A549 (cell line): Measurements from ENCODE around the gene TGFBR3. TPM values are rescaled to one million over a fixed set of nuclear protein-coding genes. Genes with fewer than 3 reads are reported as not detected.
A peak's percentile ranks its signal among the peaks of the same experiment; 100 is the strongest.

Experiments
- ATAC-seq, 2 experiments: fragments of 200-7000 bp in 1 of 2; fragments of >200 bp in 1 of 2; cut with Nextera tagmentation in 1 of 2; cut with Tn5 transposase in 1 of 2; 3 replicates each; pipeline versions ENCODE4 v1.8.0 to v1.9.1; 2018 to 2020; ENCODE audit warnings: mild to moderate bottlenecking in 1 of 2, moderate library complexity in 1 of 2
- CTCF ChIA-PET: fragments of 300-600 bp; sonication (Branson Sonifier 250); formaldehyde crosslinking; extraction: SDS; loops from one replicate; lab custom pipeline; 2021; ENCODE audit warnings: antibody characterized with exemption, inconsistent platforms; lab: Yijun Ruan, JAX
- POLR2A ChIA-PET: fragments of 350-600 bp; formaldehyde crosslinking; extraction: SDS; loops from one replicate; lab custom pipeline; 2021; ENCODE audit warnings: antibody characterized with exemption, inconsistent platforms; lab: Yijun Ruan, JAX
- DNase-seq, 2 experiments: peaks; one replicate each; pipeline versions ENCODE4 v3.0.0 to v3.0.0-alpha.2; 2011 to 2016; ENCODE audit warnings: low read depth in 1 of 2, low spot score in 1 of 2
- FAIRE-seq: peaks from 2 replicates; lab custom pipeline; 2011; peaks lifted over from hg19 to GRCh38; lab: Jason Lieb, UNC
- H3K27ac ChIP-seq, 2 experiments: fragments of >200 bp; sonication (Bioruptor Twin); formaldehyde crosslinking; 3 replicates each; pipeline ENCODE4 v1.5.1; 2016 to 2017
- H3K4me1 ChIP-seq: fragments of >200 bp; sonication (Bioruptor Twin); formaldehyde crosslinking; 3 replicates; pipeline ENCODE4 v1.6.1; 2016
- H3K4me2 ChIP-seq: fragments of >200 bp; sonication (Bioruptor Twin); formaldehyde crosslinking; 3 replicates; pipeline ENCODE4 v1.6.1; 2016
- H3K4me3 ChIP-seq: fragments of >200 bp; sonication (Bioruptor Twin); formaldehyde crosslinking; 3 replicates; pipeline ENCODE4 v1.5.1; 2016
- H3K9me3 ChIP-seq: fragments of >200 bp; sonication (Bioruptor Twin); formaldehyde crosslinking; 3 replicates; pipeline ENCODE4 v1.6.1; 2016
- CHD4 ChIP-seq: fragments of 200-600 bp; sonication (generic); IDR thresholded peaks from 2 replicates; pipeline ENCODE4 v1.6.1; 2016; ENCODE audit warnings: antibody characterized with exemption, mild to moderate bottlenecking, borderline replicate concordance
- EHF ChIP-seq: fragments of 250-450 bp; sonication (Bioruptor Pico); IDR thresholded peaks from 2 replicates; pipeline ENCODE4 v1.5.0; 2020; ENCODE audit warnings: mild to moderate bottlenecking
- EP300 ChIP-seq, 2 experiments: fragments of >200 bp; sonication (Bioruptor Twin); formaldehyde crosslinking; IDR thresholded peaks; 2 replicates in 1 of 2; 3 replicates in 1 of 2; pipeline ENCODE4 v1.6.1; 2016 to 2017
- FOSL2 ChIP-seq, 2 experiments: fragments of 450-650 bp in 1 of 2; fragments of >200 bp in 1 of 2; sonication (Bioruptor Twin) in 1 of 2; formaldehyde crosslinking; IDR thresholded peaks; 2 replicates each; pipeline versions ENCODE4 v1.5.0 to v1.6.1; 2016 to 2020; ENCODE audit warnings: mild to moderate bottlenecking in 1 of 2, moderate library complexity in 1 of 2
- HEYL ChIP-seq: fragments of 250-450 bp; sonication (Bioruptor Pico); IDR thresholded peaks from 2 replicates; pipeline ENCODE4 v1.8.0; 2021; ENCODE audit warnings: mild to moderate bottlenecking, moderate library complexity
- HOXB13 ChIP-seq: fragments of 250-450 bp; sonication (Bioruptor Pico); IDR thresholded peaks from 2 replicates; pipeline ENCODE4 v1.5.0; 2020; ENCODE audit warnings: low read depth, mild to moderate bottlenecking, moderate library complexity
- JUN ChIP-seq, 2 experiments: fragments of >200 bp; sonication (Bioruptor Twin); formaldehyde crosslinking; IDR thresholded peaks; 2 replicates in 1 of 2; 3 replicates in 1 of 2; pipeline ENCODE4 v1.6.1; 2016 to 2017
- JUNB ChIP-seq: fragments of >200 bp; sonication (Bioruptor Twin); formaldehyde crosslinking; IDR thresholded peaks from 2 replicates; pipeline ENCODE4 v1.6.1; 2016
- KDM1A ChIP-seq: fragments of 200-600 bp; sonication (generic); IDR thresholded peaks from 2 replicates; pipeline ENCODE4 v1.6.1; 2016; ENCODE audit warnings: low read depth, mild to moderate bottlenecking
- MAFK ChIP-seq: fragments of 450-650 bp; IDR thresholded peaks from 2 replicates; pipeline ENCODE4 v1.6.1; 2014; ENCODE audit not compliant: partially characterized antibody
- MAZ ChIP-seq: fragments of 150-350 bp; IDR thresholded peaks from 2 replicates; pipeline ENCODE4 v1.6.1; 2014; ENCODE audit warnings: antibody characterized with exemption, low read depth, low read length, borderline replicate concordance
- MYC ChIP-seq: IDR thresholded peaks from 2 replicates; pipeline ENCODE4 v1.6.1; 2012; ENCODE audit warnings: mild to moderate bottlenecking, inconsistent platforms, low read length, improper control_type of control experiment, borderline replicate concordance
- NFE2L2 ChIP-seq: fragments of 150-350 bp; conservative IDR thresholded peaks from 2 replicates; pipeline ENCODE4 v1.6.1; 2014; ENCODE audit warnings: low read length
- PHF8 ChIP-seq: fragments of 200-600 bp; sonication (generic); IDR thresholded peaks from 2 replicates; pipeline ENCODE4 v1.6.1; 2016; ENCODE audit warnings: low read depth, mild to moderate bottlenecking, antibody characterized with exemption, moderate library complexity, borderline replicate concordance
- POLR2A ChIP-seq: IDR thresholded peaks from 2 replicates; pipeline ENCODE4 v1.6.1; 2012; ENCODE audit warnings: mild to moderate bottlenecking, low read length
- POLR2AphosphoS2 ChIP-seq: conservative IDR thresholded peaks from 2 replicates; pipeline ENCODE4 v1.6.1; 2012; ENCODE audit warnings: low read length, improper control_type of control experiment, inconsistent platforms
- RCOR1 ChIP-seq: fragments of 150-350 bp; IDR thresholded peaks from 2 replicates; pipeline ENCODE4 v1.6.1; 2014; ENCODE audit warnings: antibody characterized with exemption, low read length, low read depth
- RNF2 ChIP-seq: fragments of 200-600 bp; sonication (generic); IDR thresholded peaks from 2 replicates; pipeline ENCODE4 v1.6.1; 2016; ENCODE audit warnings: low read depth, mild to moderate bottlenecking, antibody characterized with exemption, moderate library complexity, borderline replicate concordance
- SMC3 ChIP-seq: fragments of >200 bp; sonication (Bioruptor Twin); formaldehyde crosslinking; IDR thresholded peaks from 3 replicates; pipeline ENCODE4 v1.6.1; 2018; ENCODE audit warnings: inconsistent platforms
- TP53 ChIP-seq: fragments of 250-450 bp; sonication (Bioruptor Pico); IDR thresholded peaks from 2 replicates; pipeline ENCODE4 v1.5.0; 2021; ENCODE audit warnings: mild to moderate bottlenecking, moderate library complexity
- ZC3H11A ChIP-seq: fragments of 450-650 bp; IDR thresholded peaks from 2 replicates; pipeline ENCODE4 v1.6.1; 2014; ENCODE audit warnings: antibody characterized with exemption, mild to moderate bottlenecking
- WGBS: methylation state at CpG from one replicate; pipeline ENCODE4 v1.1.6; 2017; ENCODE audit errors: missing lambda C conversion rate; 5-methylcytosine and 5-hydroxymethylcytosine counted together
- polyA plus RNA-seq, 4 experiments: library from polyadenylated mRNA; depleted of rRNA in 3 of 4; stranded (reverse); fragments of >200 nt; fragmentation: RNase III in 1 of 4; extraction: RNeasy Plus Mini Kit Qiagen cat#74134 plus additional on column Dnase treatment in 1 of 4; gene quantifications; 2 replicates in 3 of 4; 3 replicates in 1 of 4; pipeline ENCODE4 v1.2.3, GENCODE V29; 2011 to 2017
- TF ChIP-seq, protein P1 (sequence below): fragments of 450-650 bp; IDR thresholded peaks from 2 replicates; pipeline ENCODE4 v1.6.1; 2014; ENCODE audit warnings: antibody characterized with exemption
- TF ChIP-seq, protein P2 (sequence below): fragments of 150-350 bp; IDR thresholded peaks from 2 replicates; pipeline ENCODE4 v1.6.1; 2014; ENCODE audit warnings: low read depth, mild to moderate bottlenecking, low read length
- TF ChIP-seq, protein P3 (sequence below): IDR thresholded peaks from 2 replicates; pipeline ENCODE4 v1.6.1; 2012
- TF ChIP-seq, protein P4 (sequence below): IDR thresholded peaks from 2 replicates; pipeline ENCODE4 v1.6.1; 2012; ENCODE audit warnings: low read depth, borderline replicate concordance

The TGFBR3 gene
- polyA plus RNA-seq, 2 of the 4 experiments (the other 2 are of a cell fraction): 5.0 to 8.9 TPM

DNA sequence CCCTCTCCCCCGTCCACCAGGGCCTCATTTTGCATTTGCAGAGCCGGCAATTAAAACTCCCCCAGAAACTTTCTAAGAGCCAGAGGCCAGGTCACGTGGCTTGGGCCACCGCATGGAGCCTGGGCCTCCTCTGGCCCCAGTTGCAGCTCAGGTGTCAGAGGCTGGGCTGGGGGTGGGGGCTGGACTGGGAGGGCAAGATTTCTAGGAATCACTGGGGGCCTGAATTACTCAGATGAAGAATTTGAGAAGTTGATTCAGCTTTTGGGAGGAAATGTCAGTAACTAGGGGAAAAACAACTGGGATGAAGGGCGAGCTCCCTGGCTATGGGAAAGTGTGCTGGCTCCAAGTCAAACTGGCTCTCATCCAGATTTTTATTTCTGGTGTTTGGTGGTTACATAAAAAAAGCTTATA lies 234.3 kb downstream of the TGFBR3 start:
- CTCF ChIA-PET: no interaction called here
- DNase-seq (no peak), ATAC-seq (no peak), FAIRE-seq (no peak)
- no peak overlapping the region for H3K4me3 ChIP-seq
- H3K4me1 ChIP-seq: peaks cover 18% of the 10 kb centered on the region
- H3K27ac ChIP-seq: peak overlapping the region; percentile 60 to 73; a peak in 5 of 6 replicates
- no peak for TF ChIP-seq CHD4
- TF ChIP-seq MAZ: no peak
- TF ChIP-seq, protein P1, sequence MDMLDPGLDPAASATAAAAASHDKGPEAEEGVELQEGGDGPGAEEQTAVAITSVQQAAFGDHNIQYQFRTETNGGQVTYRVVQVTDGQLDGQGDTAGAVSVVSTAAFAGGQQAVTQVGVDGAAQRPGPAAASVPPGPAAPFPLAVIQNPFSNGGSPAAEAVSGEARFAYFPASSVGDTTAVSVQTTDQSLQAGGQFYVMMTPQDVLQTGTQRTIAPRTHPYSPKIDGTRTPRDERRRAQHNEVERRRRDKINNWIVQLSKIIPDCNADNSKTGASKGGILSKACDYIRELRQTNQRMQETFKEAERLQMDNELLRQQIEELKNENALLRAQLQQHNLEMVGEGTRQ: no peak
- TF ChIP-seq, protein P2, sequence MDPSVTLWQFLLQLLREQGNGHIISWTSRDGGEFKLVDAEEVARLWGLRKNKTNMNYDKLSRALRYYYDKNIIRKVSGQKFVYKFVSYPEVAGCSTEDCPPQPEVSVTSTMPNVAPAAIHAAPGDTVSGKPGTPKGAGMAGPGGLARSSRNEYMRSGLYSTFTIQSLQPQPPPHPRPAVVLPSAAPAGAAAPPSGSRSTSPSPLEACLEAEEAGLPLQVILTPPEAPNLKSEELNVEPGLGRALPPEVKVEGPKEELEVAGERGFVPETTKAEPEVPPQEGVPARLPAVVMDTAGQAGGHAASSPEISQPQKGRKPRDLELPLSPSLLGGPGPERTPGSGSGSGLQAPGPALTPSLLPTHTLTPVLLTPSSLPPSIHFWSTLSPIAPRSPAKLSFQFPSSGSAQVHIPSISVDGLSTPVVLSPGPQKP: no peak
- TF ChIP-seq, protein P3, sequence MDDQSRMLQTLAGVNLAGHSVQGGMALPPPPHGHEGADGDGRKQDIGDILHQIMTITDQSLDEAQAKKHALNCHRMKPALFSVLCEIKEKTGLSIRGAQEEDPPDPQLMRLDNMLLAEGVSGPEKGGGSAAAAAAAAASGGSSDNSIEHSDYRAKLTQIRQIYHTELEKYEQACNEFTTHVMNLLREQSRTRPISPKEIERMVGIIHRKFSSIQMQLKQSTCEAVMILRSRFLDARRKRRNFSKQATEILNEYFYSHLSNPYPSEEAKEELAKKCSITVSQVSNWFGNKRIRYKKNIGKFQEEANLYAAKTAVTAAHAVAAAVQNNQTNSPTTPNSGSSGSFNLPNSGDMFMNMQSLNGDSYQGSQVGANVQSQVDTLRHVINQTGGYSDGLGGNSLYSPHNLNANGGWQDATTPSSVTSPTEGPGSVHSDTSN: no peak
- H3K4me2 ChIP-seq: no peak overlapping the region
- POLR2A ChIA-PET: no interaction called here
- WGBS: 85% methylated on average over 1 of the region's 5 CpGs
- no peaks in the 10 kb centered on the region for H3K9me3 ChIP-seq

DNA sequence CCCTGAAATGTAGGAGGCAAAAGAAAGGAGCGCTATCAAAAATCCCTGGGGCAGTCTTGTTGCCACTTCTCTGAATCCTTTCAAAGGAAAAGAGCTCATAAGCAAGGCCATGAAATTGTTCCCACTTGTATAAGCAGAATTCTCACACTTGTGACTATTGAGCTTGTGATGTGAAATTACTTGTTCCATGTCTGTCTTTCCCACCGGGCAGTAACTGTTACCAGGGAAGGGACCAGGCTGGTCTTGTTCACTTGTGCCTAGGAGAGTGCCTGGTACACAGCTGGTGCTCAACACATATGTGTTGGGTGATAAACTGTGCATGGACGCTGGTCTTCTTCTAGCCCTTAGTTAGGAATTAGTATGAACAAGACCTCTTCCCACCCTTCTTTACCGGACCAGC lies 234.7 kb downstream of the TGFBR3 start:
- FAIRE-seq: no peak
- ChIA-PET CTCF (no interaction called here), POLR2A (no interaction called here)
- Histone ChIP-seq H3K27ac (peak overlapping the region; percentile 60 to 73), H3K4me2 (peak overlapping the region; percentile 22; the same call in 1 of the 3 replicates), H3K4me3 (no peak overlapping the region), H3K4me1 (peaks cover 18% of the 10 kb centered on the region), H3K9me3 (no peaks in the 10 kb centered on the region)
- TF ChIP-seq, protein P4, sequence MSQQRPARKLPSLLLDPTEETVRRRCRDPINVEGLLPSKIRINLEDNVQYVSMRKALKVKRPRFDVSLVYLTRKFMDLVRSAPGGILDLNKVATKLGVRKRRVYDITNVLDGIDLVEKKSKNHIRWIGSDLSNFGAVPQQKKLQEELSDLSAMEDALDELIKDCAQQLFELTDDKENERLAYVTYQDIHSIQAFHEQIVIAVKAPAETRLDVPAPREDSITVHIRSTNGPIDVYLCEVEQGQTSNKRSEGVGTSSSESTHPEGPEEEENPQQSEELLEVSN: no peak
- TF ChIP-seq EP300 (IDR thresholded peaks at IDR 0.05) (no peak), ZC3H11A (no peak), TP53 (no peak), CHD4 (no peak)
- no peak for ATAC-seq
- no peak for DNase-seq
- WGBS: 92% methylated on average over 3 of the region's 4 CpGs

DNA sequence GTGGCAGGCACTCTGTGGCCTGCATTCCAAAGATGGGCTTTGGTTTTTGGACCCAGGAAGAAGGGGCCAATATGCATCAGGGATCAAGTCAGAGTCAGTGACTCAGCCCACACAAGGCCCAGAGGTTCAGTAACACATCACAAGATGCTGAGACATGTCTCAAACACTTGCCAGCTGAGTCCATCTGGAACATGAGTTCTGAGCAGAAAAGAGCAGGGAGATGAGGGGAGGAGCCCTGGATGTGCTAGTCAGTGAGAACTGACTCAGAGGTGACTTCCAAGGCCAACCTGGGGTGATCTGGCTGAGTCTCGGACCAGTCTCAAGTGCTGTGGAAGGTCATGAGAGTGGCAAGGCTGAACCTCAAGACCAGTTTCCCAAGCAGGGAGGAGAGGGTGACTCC lies 235.2 kb downstream of the TGFBR3 start:
- peak; percentile 32; the same call in 1 of the 2 replicates for TF ChIP-seq JUNB
- no peak for TF ChIP-seq PHF8
- TF ChIP-seq FOSL2 (IDR thresholded peaks at IDR 0.05): 0 out of 2 replicates have a peak, but pooled peaks have one; percentile 8
- peak; percentile 41 for TF ChIP-seq FOSL2 (CRISPR knock-in tag; IDR thresholded peaks at IDR 0.05)
- no peak for TF ChIP-seq MYC
- TF ChIP-seq, all 56 proteins: peak for 2
- no peak for FAIRE-seq

GRCh38 chr1:91647061-91647460 lies 238.9 kb downstream of the TGFBR3 start:
- Histone ChIP-seq H3K4me3 (no peak overlapping the region), H3K4me1 (peaks cover 18% of the 10 kb centered on the region), H3K9me3 (no peaks in the 10 kb centered on the region), H3K4me2 (no peak overlapping the region), H3K27ac (no peak overlapping the region)
- no peak for FAIRE-seq
- ATAC-seq: no peak
- TF ChIP-seq POLR2A (no peak), KDM1A (no peak), JUNB (no peak), JUN (IDR thresholded peaks at IDR 0.05) (no peak), SMC3 (no peak), EHF (CRISPR knock-in tag) (no peak), POLR2AphosphoS2 (no peak), HEYL (CRISPR knock-in tag) (no peak), RNF2 (no peak), NFE2L2 (no peak), MYC (no peak), MAFK (no peak), RCOR1 (no peak), HOXB13 (no peak)
- TF ChIP-seq, protein P3: no peak
- TF ChIP-seq, protein P1: no peak
- DNase-seq: no peak
- ChIA-PET CTCF (no interaction called here), POLR2A (no interaction called here)
- 81% methylated on average over 2 of the region's 2 CpGs for WGBS

More for the DNA sequence above, 235.2 kb downstream of the TGFBR3 start:
- Histone ChIP-seq H3K4me2 (peak overlapping the region; percentile 22; the same call in 1 of the 3 replicates), H3K4me3 (no peak overlapping the region), H3K27ac (peak overlapping the region; percentile 60 to 73), H3K4me1 (peaks cover 18% of the 10 kb centered on the region), H3K9me3 (no peaks in the 10 kb centered on the region)
- ChIA-PET POLR2A (no interaction called here), CTCF (no interaction called here)
- WGBS: 50% methylated on average over 1 of the region's 1 CpG
- ATAC-seq: peak; percentile 81 to 95
- peak; percentile 10 to 49 for DNase-seq
